ENCODE results near the gene DNAJC18. TPM values are rescaled to one million over a fixed set of nuclear protein-coding genes. Genes with fewer than 3 reads are reported as not detected.

The DNAJC18 gene
- total and polyA plus RNA-seq, 2 experiments from 2014 or later = 13.4 to 18.9 TPM

GRCh38 chr5:139378101-139378825 lies 61.1 kb downstream of the DNAJC18 start:
- Histone ChIP-seq H3K4me1 (ENCODE audit: insufficient read depth) (peaks cover 4% of the 10 kb centered on the region; the same call in 1 of the 2 replicates), H3K79me2 (replicated peaks; ENCODE audit: insufficient read depth) (no peaks in the 10 kb centered on the region), H3F3A (replicated peaks; ENCODE audit: low read depth) (peaks cover 3% of the 10 kb centered on the region; the same call in 1 of the 2 replicates), H3K4me2 (peak overlapping the region; percentile 71), H4K20me1 (replicated peaks; ENCODE audit: insufficient read depth) (no peaks in the 10 kb centered on the region; the same call in 1 of the 2 replicates), H3K27ac (ENCODE audit: low read depth) (no peak overlapping the region), H3K27me3 (ENCODE audit: insufficient read depth) (no peaks in the 10 kb centered on the region), H3K36me3 (ENCODE audit: insufficient read depth) (no peaks in the 10 kb centered on the region), H2AFZ (no peak overlapping the region), H3K9me2 (ENCODE audit: insufficient read depth) (no peaks in the 10 kb centered on the region), H3K4me3 (peak overlapping the region; percentile 35; the same call in 1 of the 2 replicates)
- Mint-ChIP-seq H3K27me3 (ENCODE audit: insufficient read depth, low read depth, poor library complexity) (peaks cover 9% of the 10 kb centered on the region), H3K27ac (no peak overlapping the region), H3K4me3 (no peak overlapping the region), H3K9me3 (no peaks in the 10 kb centered on the region), H3K36me3 (ENCODE audit: low read depth) (peaks cover 6% of the 10 kb centered on the region; the same call in 1 of the 3 replicates), H3K4me1 (peaks cover 10% of the 10 kb centered on the region; the same call in 2 of the 3 replicates)
- ATAC-seq (peak; percentile 73), DNase-seq (ENCODE audit: low spot score) (peak; percentile 77)
- TF ChIP-seq NANOG (IDR thresholded peaks at IDR 0.05; ENCODE audit: borderline replicate concordance) (no peak), ETS1 (IDR thresholded peaks at IDR 0.05) (no peak)

- Mint-ChIP-seq H3K27ac (no peak overlapping the region), H3K4me1 (peaks cover 9% of the 10 kb centered on the region; the same call in 2 of the 3 replicates), H3K27me3 (ENCODE audit: insufficient read depth, low read depth, poor library complexity) (peaks cover 9% of the 10 kb centered on the region), H3K9me3 (no peaks in the 10 kb centered on the region), H3K36me3 (ENCODE audit: low read depth) (peaks cover 10% of the 10 kb centered on the region; the same call in 2 of the 3 replicates), H3K4me3 (no peak overlapping the region)
- no peaks in the 10 kb centered on the region; the same call in 1 of the 2 replicates for H4K20me1 ChIP-seq (replicated peaks; ENCODE audit: insufficient read depth)
- TF ChIP-seq CREB1 (CRISPR knock-in tag; IDR thresholded peaks at IDR 0.05; ENCODE audit: low read depth) = no peak
- no peak overlapping the region for H2AFZ ChIP-seq
- H3K27me3 ChIP-seq (ENCODE audit: insufficient read depth) = no peaks in the 10 kb centered on the region
- no peak for DNase-seq (ENCODE audit: low spot score)
- H3K27ac ChIP-seq (ENCODE audit: low read depth) = no peak overlapping the region
- no peak for ATAC-seq
- peaks cover 8% of the 10 kb centered on the region for H3F3A ChIP-seq (replicated peaks; ENCODE audit: low read depth)
- H3K36me3 ChIP-seq (ENCODE audit: insufficient read depth) = 0 out of 2 replicates have a peak, but pooled peaks cover under 1% of the 10 kb centered on the region
- H3K4me3 ChIP-seq = no peak overlapping the region
- no peaks in the 10 kb centered on the region for H3K79me2 ChIP-seq (replicated peaks; ENCODE audit: insufficient read depth)
- H3K4me2 ChIP-seq = no peak overlapping the region
- H3K4me1 ChIP-seq (ENCODE audit: insufficient read depth) = peaks cover 4% of the 10 kb centered on the region; the same call in 1 of the 2 replicates
- no peaks in the 10 kb centered on the region for H3K9me2 ChIP-seq (ENCODE audit: insufficient read depth)
Measured at GRCh38 chr5:139377226-139377625, 62.1 kb downstream of the DNAJC18 start.

GRCh38 chr5:139376364-139376763 lies 63.0 kb downstream of the DNAJC18 start:
- ATAC-seq (no peak), DNase-seq (ENCODE audit: low spot score) (no peak)
- no peaks in the 10 kb centered on the region; the same call in 1 of the 2 replicates for H4K20me1 ChIP-seq (replicated peaks; ENCODE audit: insufficient read depth)
- H3K9me2 ChIP-seq (ENCODE audit: insufficient read depth) = no peaks in the 10 kb centered on the region
- H2AFZ ChIP-seq = no peak overlapping the region
- H3K27ac ChIP-seq (ENCODE audit: low read depth) = no peak overlapping the region
- peaks cover 19% of the 10 kb centered on the region; the same call in 2 of the 3 replicates for H3K36me3 Mint-ChIP-seq (ENCODE audit: low read depth)
- H3K9me3 Mint-ChIP-seq = no peaks in the 10 kb centered on the region
- H3K27me3 ChIP-seq (ENCODE audit: insufficient read depth) = no peaks in the 10 kb centered on the region
- peaks cover 6% of the 10 kb centered on the region; the same call in 1 of the 2 replicates for H3K36me3 ChIP-seq (ENCODE audit: insufficient read depth)
- no peak overlapping the region for H3K4me3 ChIP-seq
- H3F3A ChIP-seq (replicated peaks; ENCODE audit: low read depth) = peaks cover 13% of the 10 kb centered on the region
- H3K4me3 Mint-ChIP-seq = no peak overlapping the region
- H3K4me1 Mint-ChIP-seq = peaks cover 6% of the 10 kb centered on the region; the same call in 2 of the 3 replicates
- no peak overlapping the region for H3K4me2 ChIP-seq
- H3K79me2 ChIP-seq (replicated peaks; ENCODE audit: insufficient read depth) = no peaks in the 10 kb centered on the region
- H3K27me3 Mint-ChIP-seq (ENCODE audit: insufficient read depth, low read depth, poor library complexity) = peaks cover 9% of the 10 kb centered on the region
- peaks cover 4% of the 10 kb centered on the region; the same call in 1 of the 2 replicates for H3K4me1 ChIP-seq (ENCODE audit: insufficient read depth)
- no peak overlapping the region for H3K27ac Mint-ChIP-seq
- no peak for TF ChIP-seq STAT1 (IDR thresholded peaks at IDR 0.05; ENCODE audit: unreplicated experiment)
- no peak for TF ChIP-seq ETS1 (IDR thresholded peaks at IDR 0.05)
- TF ChIP-seq ZNF114 (CRISPR knock-in tag; IDR thresholded peaks at IDR 0.05) = no peak
- TF ChIP-seq ZNF462 (CRISPR knock-in tag; IDR thresholded peaks at IDR 0.05) = no peak
